ENCODE measurements around the gene DPEP3.

The DPEP3 gene

DNA sequence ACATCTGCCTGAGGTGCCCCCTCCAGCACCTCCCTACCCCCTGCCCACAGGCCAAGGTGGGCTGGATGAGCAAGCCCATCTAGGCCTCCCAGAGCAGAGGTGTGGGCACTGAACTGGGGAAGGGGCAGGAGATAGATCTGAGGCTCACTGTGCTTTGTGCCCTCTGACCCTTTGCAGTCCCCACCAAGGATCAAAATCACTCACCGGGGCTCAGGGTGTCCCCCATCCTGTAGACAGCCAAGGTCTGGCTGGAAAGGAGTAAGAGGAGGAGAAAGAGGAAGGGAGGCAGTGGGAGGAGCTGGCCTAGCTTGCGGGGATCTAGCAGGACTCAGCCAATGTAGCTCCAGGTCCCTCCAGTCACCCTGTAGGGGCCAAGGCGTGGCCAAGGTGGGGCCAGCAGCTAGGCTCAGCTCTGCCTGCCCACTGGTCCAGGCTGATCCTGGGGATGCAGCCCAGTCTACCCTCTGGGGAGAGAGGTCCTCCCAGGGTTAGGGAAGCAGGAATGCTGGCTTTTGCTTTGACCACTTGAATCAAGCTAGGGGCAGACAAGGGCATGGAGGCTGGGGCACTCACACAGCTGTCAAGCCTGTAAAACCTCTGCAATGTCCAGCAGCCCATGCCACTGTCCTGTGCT is 13.6 kb downstream of the DPEP3 start:
- no peak for DNase-seq

DNA sequence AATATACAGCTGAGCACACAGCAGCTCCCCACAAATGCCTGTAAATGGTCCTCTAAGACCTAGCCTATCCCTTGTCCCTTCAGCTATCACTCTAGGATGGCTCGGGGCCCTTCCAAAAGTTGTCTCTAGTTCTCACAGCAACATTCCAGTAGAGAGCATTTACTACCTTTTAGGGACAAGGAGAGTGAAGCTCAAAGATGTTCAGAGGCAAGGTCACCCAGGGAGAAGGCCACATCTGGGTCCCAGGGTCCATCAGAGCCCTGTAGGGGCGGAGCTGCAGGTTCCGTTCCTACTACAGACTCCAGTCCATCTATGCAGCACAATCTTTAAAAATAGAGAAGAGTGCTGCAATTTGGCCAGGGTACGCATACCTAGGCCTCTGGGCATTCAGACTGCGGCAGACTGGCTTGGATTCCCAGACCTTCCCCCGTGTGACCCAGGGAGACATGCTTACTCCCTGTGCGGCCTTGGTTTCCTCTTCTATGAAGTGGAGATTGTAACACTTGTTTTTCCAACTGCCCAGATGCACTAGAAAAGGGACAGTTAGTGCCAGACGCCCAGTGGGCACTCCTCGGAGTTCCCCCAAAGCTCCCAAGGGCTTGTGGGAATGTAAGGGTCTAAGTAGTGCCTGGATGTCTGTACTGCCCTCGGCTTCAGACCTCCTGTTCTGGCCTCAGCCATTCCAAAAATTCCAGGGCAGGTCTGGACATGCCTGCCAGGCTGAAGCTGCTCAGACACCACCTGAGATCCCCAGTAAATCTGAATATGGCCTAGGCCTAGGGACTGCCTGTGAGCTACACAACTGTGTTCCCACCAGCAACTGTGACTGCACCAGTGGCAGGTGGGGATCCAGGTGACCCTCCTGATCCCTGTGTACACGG is 14.4 kb downstream of the DPEP3 start:
- DNase-seq = no peak

DNA sequence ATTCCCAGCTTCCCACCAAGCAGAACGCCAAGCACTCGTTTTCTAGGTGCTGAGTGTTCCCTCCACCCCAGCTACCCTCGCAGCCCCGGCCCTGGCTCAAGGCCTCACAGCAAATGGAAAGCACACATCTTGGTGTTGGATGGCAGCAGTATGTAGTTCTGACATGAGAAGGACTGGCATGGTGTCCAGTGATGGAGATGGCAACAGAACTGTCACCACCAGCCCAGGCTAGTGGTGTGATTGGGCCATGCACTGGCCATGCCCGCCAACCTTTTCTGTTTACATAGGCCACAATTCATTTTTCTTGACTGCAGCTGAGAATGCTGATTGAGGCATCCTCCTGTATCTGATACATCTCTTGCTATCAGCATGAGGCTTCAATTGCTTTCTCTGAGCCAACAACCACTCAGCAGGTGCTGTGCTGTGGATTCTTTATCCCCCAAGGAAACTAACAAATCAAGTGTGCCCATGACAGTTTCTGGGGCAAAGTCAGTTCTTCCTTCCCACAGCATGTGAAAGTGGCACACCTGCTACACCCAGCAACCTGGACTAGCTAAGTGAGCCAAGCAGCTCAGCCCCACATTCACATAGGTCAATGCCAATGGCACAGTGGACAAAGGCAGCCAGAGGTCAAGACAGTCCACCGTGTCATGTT is 15.7 kb downstream of the DPEP3 start:
- DNase-seq = no peak

DNA sequence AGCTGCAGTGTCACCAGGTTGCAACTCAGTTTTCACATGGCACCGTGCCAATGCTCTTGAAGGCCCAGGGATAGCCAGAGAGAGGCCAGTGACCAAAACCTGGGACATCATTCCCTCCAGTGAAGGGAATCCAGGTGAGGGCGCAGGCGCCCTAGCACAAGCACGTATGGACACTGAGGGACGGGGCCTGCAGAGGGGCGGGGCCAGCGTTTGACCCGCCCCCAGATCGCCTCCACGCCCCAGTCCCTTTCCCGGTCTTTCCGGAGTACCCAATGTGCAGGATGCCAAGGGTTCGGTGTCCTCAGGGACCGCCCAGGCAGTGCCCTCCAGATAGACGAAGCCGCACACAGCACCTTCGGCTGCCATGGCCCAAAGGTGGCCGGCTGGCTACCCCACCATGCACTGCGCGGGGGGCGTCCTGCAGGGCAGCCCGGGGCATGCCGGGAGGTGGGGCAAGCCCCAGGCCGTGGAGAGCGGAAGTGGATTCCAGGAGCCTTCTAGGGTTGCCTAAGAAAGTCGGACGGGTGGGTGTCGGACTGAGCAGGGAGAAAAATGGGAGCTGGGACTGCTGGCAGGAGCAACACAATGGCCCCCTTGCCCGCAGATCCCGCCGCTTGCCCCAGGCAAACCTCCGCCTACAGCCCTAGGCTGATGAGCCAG is 16.5 kb downstream of the DPEP3 start:
- no peak for DNase-seq

DNA sequence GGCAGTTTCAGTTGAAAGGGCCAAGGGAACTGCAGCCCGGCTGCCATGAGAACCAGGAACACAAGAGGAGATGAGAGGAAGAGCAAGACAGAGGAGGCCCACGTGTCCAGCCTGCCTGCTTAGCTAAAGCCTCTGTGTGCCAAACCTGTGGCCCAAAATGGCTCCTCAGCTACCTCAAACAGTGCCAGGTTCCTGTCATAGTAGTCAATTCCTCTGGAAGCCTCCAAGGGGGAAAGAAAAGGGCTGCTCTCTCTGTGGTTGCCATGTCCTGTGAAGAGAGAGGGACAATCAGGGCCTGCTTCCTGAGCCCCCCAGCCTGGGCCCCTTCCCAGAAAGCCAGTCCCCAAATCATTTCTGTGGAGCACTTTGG is 17.0 kb downstream of the DPEP3 start:
- DNase-seq = no peak

DNA sequence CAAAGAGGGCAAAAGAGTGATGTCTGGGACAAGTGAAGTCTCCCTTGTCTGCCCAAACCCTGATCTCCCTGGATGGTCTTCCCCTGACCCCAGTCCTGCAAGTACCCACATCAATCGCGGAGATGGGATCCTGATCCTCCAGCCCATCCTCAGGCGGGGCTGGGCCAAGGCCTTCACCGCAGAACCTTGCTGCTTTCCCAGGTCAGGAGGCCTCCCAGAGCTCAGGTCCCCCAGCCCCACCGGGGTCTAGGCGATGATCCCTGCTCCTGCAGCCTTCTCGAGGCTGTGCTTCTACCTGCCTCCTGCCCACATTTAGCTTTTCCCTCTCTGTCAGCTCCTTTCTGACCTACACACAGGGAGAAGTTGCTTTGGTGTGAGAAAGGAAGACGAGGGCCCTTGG is 18.2 kb downstream of the DPEP3 start:
- no peak for DNase-seq

DNA sequence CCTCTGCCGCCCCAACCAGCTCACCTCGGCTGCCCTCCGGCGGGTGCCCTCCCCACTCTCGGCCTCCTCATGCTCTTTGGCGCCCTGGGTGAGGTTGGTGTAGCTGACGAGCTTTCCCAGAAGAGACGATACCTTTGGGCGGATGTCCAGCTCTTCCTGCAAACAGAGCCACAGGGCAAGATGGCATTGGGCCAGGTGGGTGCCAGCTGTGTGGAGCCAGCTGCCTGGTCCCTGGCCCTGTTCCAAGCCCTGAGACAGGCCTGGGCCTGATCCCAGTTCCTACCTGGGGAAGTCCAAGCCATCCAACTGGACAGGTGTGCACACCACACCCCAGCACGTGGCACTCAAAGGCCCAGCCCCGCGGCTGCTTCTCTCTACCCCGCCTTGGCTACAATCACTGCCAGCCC is 18.7 kb downstream of the DPEP3 start:
- DNase-seq = no peak

DNA sequence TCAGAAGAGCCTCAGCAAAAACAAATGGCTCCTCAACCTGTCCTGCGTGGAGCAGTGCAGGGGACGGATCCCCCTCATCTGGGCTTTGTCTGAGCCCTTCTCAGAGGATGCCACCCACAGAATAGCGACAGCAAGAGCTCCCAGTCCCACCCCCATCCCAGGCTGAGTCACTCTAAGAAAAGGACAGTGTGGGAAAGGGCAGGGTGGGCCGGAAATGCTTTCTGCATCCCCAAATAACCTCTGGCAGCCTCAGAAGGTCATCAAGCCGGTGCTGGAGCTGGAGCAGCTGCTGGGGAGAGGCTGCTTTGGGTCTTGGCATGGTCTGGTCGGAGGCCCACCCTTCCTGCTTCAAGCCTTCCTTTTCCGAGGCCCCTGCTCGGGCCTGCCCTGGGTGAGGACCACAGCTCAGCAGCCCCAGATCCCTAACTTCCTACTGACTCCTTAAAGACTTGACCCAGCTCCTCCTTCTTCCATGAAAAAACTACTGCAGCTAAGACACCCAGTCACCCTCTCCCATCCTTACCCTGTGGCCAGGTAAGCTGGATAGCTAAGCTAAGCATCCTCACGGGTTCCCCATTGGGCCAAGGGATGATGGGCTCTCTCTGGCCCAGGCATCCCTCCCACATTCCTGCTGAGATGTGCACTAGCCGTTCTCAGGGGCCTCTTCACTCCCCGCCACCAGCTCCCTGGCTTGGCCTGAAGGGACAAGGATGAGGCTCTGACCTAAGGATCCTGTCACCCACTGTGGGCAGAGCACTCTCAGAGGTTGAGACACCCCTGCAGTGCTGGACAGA is 20.6 kb downstream of the DPEP3 start:
- DNase-seq = no peak

DNA sequence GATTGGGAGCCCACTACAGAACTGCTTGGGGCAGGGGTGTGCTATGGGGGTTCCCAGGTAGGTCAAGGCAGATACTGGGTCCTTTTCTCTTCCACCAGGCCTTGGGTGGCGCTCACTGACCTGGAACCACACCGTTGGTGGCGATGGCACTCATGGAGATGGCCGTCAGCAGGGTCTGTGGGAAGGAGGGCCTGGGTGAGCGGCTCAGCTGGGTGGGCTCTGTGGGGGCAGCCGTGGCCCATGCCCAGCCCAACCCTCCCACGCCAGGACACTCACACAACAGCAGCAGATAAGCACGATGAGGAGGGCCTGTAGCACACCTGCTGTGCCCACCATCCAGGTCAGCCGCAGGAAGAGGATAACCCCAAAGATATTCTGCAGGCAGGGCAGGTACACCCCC is 22.7 kb downstream of the DPEP3 start:
- DNase-seq = no peak

DNA sequence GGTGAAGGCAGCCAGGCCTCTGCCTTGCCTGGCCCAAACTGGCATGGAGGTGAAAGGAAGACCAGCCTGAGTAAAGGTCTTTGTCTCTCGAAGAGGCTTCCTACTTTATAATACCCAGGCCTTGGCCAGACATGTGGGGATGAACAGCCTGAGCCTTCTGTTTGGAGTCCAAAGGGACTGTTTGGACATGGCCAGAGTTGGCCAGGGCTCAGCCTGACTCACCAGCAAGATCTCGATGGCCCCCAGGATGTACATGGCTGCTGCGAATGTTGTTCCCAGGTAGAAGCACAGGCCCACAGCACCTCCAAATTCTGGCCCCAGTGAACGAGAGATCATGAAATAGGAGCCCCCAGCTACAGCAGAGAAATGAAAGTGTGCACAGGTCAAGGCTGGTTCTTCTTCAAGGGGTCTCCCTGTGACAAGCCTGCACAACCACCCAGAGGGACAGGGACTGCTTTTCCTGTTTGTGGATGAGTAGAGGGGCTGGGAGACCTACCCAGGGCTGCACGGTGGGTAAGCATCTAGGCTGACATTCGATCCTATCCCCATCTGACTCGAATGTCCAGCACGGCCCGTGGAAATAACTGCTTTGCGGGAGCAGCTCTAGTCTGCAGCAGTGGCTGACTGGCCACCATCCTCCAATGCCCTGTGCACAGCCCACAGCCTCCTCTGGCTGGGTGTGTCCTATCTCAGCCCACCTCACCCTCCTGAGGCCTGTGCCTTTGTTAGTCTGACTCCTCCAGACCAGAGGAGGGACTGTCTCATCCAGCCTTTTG is 25.7 kb downstream of the DPEP3 start:
- no peak for DNase-seq

DNA sequence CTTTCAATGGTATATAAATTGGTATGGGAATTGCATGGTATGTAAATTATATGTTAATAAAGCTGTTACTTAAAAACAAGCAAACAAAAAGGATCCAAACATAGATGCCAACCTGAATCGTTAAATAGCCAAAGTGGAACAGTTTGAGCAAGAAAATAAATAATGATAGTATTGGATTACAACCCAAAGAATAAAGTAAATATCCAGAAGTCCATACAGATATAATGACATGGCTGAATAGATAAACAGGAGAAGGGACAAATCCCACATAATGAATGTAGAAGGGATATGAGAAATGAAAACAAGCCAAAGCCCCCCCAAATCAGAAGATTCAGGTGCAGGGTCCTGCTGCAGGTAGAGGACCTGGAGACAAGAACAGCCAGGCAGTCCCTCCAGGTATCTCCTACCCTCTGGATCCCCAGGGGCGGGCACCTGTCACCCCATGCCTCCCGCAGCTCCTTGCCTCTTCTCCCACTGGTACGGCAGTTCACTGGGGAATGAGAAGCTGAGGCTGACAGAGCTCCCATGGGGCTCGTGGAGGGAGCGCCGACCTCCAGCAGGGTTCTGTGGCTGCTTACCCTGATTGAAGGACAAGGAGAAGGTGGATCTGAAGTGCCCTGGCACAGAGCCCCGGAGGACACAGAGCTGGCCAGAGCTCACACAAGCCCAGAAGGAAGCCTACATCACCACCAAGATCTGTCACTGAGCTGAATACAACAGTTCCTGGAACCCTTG is 26.5 kb downstream of the DPEP3 start:
- DNase-seq = no peak

DNA sequence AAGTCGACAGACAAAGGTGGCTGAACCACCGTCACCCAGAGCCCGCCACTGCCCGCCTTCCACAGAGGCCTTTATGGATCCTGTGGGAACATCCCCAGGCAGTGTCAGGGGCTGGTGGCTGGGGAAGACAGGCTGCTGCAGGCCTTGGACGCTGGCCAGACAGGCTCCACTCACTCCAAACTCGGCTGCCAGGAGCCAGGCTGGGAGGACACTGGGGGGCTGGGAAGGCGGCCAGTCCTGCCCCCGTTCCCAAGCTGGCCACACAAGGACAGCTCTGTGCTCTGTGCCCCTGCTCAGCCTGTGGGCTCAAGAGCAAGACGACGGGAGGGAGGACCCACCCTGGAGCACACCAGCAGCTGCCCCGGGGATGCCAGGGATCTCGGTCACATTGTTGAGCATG is 28.8 kb downstream of the DPEP3 start:
- no peak for DNase-seq

DNA sequence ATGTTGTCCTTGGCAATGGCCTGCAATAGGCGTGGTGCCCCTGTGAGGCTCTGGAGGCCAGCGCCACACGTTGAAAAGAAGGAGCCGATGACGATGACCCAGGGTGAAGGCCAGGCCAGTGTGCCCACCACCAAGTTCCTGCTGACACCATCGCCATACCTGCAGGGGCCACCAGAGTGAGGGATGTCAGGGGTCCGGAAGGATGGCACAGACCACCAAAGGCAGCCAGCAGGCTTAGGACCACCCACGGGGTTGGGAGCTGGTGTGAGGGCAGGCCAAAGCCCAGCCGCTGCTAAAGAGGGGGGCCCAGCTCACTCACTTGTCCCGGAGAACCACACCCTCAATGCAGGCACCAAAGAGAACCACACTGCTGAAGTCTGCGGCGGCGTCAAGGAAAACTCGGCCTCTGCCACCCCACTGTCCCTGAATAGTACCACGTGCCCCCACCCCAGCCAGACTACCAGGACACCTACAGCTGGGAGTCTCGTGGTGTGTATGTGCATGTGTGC is 29.9 kb downstream of the DPEP3 start:
- DNase-seq = no peak

DNA sequence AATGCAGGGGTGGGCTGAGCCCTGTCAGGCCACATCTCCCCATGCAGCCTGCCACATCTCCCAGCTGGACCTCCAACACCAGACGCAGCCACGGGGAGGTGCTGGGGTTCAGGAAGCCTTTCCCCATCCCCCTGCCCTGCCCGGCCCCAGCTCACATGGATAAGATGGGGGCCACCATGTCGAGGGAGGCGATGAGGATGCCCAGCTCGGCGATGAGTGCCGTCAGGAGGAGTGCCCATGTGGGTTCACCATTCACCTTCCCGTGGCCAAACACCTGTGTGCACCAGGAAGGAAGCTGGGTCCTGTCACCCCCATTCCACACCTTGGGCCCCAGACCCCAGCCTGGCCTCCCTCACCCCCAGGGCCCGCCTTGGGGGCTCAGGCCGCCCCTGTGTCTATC is 30.7 kb downstream of the DPEP3 start:
- no peak for DNase-seq

DNA sequence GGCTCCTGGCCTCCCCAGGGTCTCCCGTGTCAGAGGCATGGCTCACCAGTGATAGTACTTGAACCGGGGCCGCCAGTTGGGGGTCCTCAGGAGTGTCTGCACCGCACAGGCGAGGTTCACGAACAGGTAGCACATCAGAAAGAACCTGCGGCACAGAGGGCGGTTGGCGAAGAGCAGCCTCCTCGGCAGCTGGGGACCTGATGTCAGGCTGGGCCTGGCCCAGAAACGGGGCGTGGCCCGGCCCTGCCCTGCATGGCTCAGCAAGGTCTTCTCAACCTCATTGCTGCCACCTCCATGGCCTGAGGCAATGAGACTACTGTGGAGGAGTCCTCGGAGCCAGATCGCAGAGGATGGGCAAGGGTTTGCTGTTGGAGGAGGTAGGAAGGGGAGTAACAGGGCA is 32.3 kb downstream of the DPEP3 start:
- no peak for DNase-seq

DNA sequence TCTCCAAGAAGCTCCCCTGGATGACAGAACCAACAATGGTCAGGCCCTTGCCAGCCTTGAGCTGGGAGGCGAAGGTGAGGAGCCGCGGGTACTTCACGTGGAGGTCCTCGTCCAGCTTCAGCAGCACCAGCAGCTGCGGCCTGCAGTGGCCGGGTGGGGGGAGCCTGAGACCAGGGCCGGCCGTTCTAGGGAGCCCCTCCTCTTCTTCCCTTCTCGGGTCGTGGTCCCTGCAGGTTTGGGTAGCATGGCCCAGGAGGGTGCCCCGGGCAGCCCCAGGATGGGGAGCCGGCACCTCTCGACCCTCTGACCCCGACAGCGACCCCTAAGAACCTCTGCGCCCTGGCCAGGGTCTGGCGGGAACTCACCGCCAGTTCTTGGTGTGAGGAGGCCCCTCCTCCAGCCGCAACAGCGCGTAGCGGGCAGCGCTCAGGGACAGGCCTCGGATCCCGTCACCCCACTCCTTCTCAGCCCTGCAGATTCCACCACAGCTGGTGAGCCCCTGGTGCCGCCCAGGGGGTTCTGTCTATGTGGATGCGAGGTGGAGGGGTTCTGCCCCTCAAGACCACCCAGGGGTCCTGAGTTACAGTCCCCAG is 33.2 kb downstream of the DPEP3 start:
- no peak for DNase-seq

DNA sequence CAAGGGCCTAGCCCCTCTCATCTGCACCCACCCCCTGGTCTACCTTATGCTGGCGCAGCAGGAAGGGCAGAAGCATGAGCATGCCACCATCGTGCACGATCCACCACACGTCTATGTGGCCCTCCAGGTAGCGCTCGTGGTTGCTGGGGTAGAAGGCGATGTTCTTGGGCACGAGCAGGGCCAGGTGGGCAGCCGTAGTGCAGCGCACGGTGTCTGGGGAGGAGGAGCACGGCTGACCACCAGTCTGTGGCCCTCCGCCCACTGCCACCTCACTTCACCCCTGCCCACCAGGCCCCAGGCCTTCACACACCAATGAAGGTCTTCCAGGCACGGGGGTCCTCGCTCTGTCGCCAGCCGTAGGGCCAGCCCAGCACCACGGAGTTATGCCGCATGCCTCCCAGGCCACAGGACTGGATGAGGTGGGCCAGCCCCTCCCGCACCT is 34.1 kb downstream of the DPEP3 start:
- no peak for DNase-seq

DNA sequence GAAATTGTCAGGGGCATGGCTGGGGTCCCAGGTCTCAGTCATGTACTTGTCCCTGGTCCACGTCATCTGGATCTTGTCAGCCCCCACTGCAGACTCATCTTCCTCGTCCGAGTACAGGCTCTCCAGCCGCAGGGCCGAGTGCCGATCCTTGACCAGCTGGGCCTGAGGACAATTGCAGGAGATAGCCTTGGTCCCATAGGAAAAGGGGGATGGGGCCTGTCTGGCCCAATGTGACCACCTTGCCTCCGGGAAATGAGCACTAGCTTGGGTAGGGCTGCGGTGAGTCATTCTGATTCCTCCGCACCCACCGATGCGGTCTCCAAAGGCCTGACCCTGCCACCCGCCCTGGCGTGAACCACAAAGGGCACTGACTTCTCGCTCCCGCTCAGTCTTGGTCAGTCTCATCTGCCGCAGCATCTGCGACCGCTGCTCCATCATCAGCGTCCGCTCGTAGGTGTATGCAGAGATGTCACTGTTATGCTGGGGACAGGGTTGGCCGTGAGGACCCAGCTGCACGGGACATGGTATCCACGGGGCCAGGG is 34.8 kb downstream of the DPEP3 start:
- DNase-seq = no peak

DNA sequence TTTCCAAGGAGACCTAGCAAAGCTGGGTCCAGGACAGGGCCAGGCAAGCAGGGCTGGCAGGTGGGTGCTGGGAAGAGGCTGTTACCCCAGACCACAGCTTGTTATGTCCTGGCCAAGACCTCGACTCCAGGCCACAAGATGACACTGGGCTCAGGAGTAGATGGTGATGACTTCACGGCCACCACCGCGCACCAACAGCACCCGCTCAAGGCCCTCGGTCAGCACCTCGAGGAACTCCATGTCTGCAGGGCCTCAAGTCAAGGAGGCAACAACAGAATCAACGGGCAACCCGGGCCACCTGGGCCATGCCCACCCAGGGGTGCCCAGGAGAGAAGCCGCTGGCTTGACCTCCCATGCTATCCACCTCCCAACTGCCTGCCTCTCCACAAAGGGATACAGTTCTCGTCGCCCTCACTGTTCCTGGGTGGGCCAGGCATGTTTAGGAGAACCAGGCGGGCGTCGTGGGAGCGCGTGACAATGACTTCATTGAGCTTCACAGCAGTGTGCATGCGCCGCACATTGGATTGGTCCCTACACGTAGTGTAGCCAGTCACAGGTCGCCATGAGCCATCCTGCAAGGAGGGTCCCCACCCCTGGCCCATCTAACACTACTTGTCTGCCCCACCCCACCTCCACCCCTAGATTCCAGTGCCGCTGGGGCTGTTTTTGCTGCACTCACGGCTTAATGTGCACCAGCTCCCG is 35.5 kb downstream of the DPEP3 start:
- DNase-seq = no peak
